Left lung (tissue), 10 donors: ENCODE data around the gene DHX30. TPM values are rescaled to one million over a fixed set of nuclear protein-coding genes. Genes with fewer than 3 reads are reported as not detected.

Experiments
- ATAC-seq: fragments of 200-7000 bp; cut with Tn5 transposase; one replicate; pipeline ENCODE4 v1.9.1; 2020; ENCODE audit warnings: moderate library complexity
- DNase-seq, 4 donors: peaks; one replicate each; pipeline ENCODE4 v3.0.0-alpha.2; 2013 to 2020
- H3K27ac ChIP-seq, 2 donors: fragments of 200-600 bp; sonication (generic) in 1 of 2; one replicate each; pipeline versions ENCODE4 v1.5.0 to v1.8.0; 2020 to 2021
- H3K27me3 ChIP-seq, 2 donors: fragments of 200-600 bp; sonication (generic) in 1 of 2; one replicate each; pipeline versions ENCODE4 v1.5.0 to v1.8.0; 2020 to 2021
- H3K36me3 ChIP-seq, 2 donors: fragments of 200-600 bp; sonication (generic) in 1 of 2; one replicate each; pipeline versions ENCODE4 v1.5.0 to v1.8.0; 2020 to 2021
- H3K4me1 ChIP-seq, 2 donors: fragments of 200-600 bp; one replicate each; pipeline ENCODE4 v1.8.0; 2021
- H3K4me3 ChIP-seq, 2 donors: fragments of 200-600 bp; sonication (generic) in 1 of 2; one replicate each; pipeline versions ENCODE4 v1.5.0 to v1.8.0; 2020 to 2021; ENCODE audit warnings: mild to moderate bottlenecking in 1 of 2
- H3K9me3 ChIP-seq, 2 donors: fragments of 200-600 bp; sonication (generic) in 1 of 2; one replicate each; pipeline versions ENCODE4 v1.5.0 to v1.8.0; 2020 to 2021
- CTCF ChIP-seq, 2 donors: fragments of 200-600 bp; sonication (generic) in 1 of 2; IDR thresholded peaks; one replicate each; pipeline versions ENCODE4 v1.5.0 to v1.8.0; 2021; ENCODE audit warnings: antibody characterized with exemption in 2 of 2
- intact Hi-C, 2 donors: fragments of 100-400 bp; cut with DNase I; formaldehyde crosslinking; loops; one replicate each; pipeline versions ENCODE4 v1.11.2 to v1.14.2; 2022
- microRNA-seq, 2 donors: library from miRNA; unstranded; fragments of <30 nt; microRNA quantifications; one replicate each; pipeline ENCODE4, GENCODE V29; 2019
- polyA plus RNA-seq, 6 donors: library from polyadenylated mRNA; unstranded; fragments of 120-200 nt; gene quantifications; one replicate each; pipeline ENCODE4 v1.2.1, GENCODE V29; 2013; ENCODE audit not compliant: insufficient read length in 6 of 6
- total RNA-seq, 2 donors: library from RNA; stranded (reverse); fragmentation: NEBNext Ultra II Directional; extraction: Animal tissue kit (Norgen Biotek cat#: 25700); gene quantifications; one replicate each; pipeline ENCODE4 v1.2.1, GENCODE V29; 2021
- donor health status: DM: no; HTN: yes; CAD: no.
- donor health status: DM: no; HTN: no; CAD: no.

Gene DHX30
- total and polyA plus RNA-seq, 8 donors: 52.0 to 66.6 (median 58.7) TPM

GRCh38 chr3:47896736-47897135, 93.8 kb downstream of the DHX30 start:
- intact Hi-C loops: no loop called here
- ATAC-seq: no peak

GRCh38 chr3:47897954-47898353, 95.0 kb downstream of the DHX30 start:
- no peaks in the 10 kb centered on the region for H3K27me3 ChIP-seq
- no peak overlapping the region for H3K4me3 ChIP-seq
- ATAC-seq: no peak
- no peak overlapping the region for H3K27ac ChIP-seq
- no peaks in the 10 kb centered on the region for H3K9me3 ChIP-seq
- H3K36me3 ChIP-seq: peaks cover 0 to 29% of the 10 kb centered on the region in 2 donors
- TF ChIP-seq CTCF (IDR thresholded peaks at IDR 0.05): no peak
- no peak for DNase-seq
- no peaks in the 10 kb centered on the region for H3K4me1 ChIP-seq
- intact Hi-C loops: no loop called here

More at GRCh38 chr3:47896736-47897135, 93.8 kb downstream of the DHX30 start:
- no peak for TF ChIP-seq CTCF (IDR thresholded peaks at IDR 0.05)
- Histone ChIP-seq H3K4me1 (no peaks in the 10 kb centered on the region), H3K9me3 (no peaks in the 10 kb centered on the region), H3K27ac (no peak overlapping the region), H3K27me3 (no peaks in the 10 kb centered on the region), H3K4me3 (no peak overlapping the region), H3K36me3 (peaks cover 0 to 36% of the 10 kb centered on the region in 2 donors)
- DNase-seq: no peak

- H3K27me3 ChIP-seq: no peaks in the 10 kb centered on the region
- no peak overlapping the region for H3K27ac ChIP-seq
- no peaks in the 10 kb centered on the region for H3K9me3 ChIP-seq
- H3K4me3 ChIP-seq: no peak overlapping the region
- no peak for TF ChIP-seq CTCF (IDR thresholded peaks at IDR 0.05)
- DNase-seq (no peak), ATAC-seq (no peak)
- intact Hi-C loops: no loop called here
- H3K36me3 ChIP-seq: peaks cover 0 to 31% of the 10 kb centered on the region in 2 donors
- no peaks in the 10 kb centered on the region for H3K4me1 ChIP-seq
Observed at GRCh38 chr3:47899495-47900108, 96.7 kb downstream of the DHX30 start.

Small RNA genes lying within 50 kb of the gene (microRNA-seq; reads per million reads assigned to microRNA genes)
- 30.2 to 62.5 reads per million in 2 donors for gene MIR1226

Other genes starting within 250 kb of the DHX30 start
- gene CSPG5, start 224.3 kb upstream of the DHX30 start, total RNA-seq: 10 to 100 TPM in 1 of 2 donors, 1 to 10 TPM in 1; 3.8 to 19.2 TPM
- gene CSPG5, start 224.3 kb upstream of the DHX30 start, polyA plus RNA-seq: 1 to 10 TPM in 5 of 6 donors, under 1 TPM in 1; 0.80 to 1.4 (median 1.1) TPM
- gene SMARCC1, start 21.2 kb upstream of the DHX30 start, total RNA-seq: 10 to 100 TPM; 58.5 to 66.2 TPM
- 100 to 1,000 TPM in 4 of 6 donors, 10 to 100 TPM in 2; 91.5 to 112 (median 101) TPM for gene SMARCC1, start 21.2 kb upstream of the DHX30 start, polyA plus RNA-seq
- 100 to 1,000 TPM; 202 to 216 TPM for gene MAP4, start 213.3 kb downstream of the DHX30 start, total RNA-seq
- gene MAP4, start 213.3 kb downstream of the DHX30 start, polyA plus RNA-seq: 100 to 1,000 TPM; 165 to 213 (median 173) TPM